Measurements from ENCODE around the gene HSPA14.
A peak's percentile ranks its signal among the peaks of the same experiment; 100 is the strongest.

Gene HSPA14

DNA sequence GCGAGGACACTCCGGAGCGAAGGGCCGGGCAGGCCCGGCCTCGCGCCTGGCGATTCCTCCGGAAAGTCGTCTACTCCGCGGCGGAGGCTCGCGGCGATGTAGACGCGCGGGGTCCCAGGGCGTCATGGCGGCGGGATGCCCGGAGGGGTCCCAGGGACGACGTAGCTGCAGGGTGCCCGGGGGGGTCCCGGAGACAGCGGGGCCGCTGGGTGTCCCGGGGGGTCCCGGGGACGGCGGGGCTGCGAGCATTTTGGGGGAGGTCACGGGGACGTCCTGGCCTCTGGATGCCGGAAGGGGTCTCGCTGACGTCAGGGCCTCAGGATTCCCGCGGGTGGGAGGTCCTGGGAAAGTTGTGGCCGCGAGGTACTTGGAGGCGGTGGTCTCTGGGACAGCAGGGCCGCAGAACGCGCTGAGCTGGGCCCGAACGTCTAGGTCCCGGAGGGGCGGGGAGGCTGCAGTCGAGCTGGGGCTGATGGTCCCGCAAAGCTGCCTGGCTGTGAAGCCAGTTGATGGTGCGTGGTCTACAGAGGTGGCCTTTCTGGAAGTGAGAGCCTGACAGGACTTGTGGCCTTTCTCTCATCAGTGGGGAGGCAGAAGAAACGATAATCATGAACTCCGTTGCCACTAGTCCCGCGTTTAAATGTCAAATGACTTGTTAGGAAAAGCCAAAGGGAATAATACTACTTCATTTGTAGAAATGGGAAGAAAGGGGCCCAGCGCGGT lies 637 bp downstream of the HSPA14 start:
- H3K4me3 ChIP-seq (ENCODE audit: low read depth, low read length) = peak overlapping the region; percentile 99
- no peak for TF ChIP-seq CTCF (conservative IDR thresholded peaks at IDR 0.05; ENCODE audit: low read depth, low read length)
- DNase-seq (ENCODE audit: low read depth) = peak; percentile 29

- DNase-seq (ENCODE audit: low read depth) = peak; percentile 26
- no peak for TF ChIP-seq CTCF (conservative IDR thresholded peaks at IDR 0.05; ENCODE audit: low read depth, low read length)
- peak overlapping the region; percentile 99 for H3K4me3 ChIP-seq (ENCODE audit: low read depth, low read length)
These were observed 1.2 kb downstream of the HSPA14 start for GRCh38 chr10:14839305-14839695.

DNA sequence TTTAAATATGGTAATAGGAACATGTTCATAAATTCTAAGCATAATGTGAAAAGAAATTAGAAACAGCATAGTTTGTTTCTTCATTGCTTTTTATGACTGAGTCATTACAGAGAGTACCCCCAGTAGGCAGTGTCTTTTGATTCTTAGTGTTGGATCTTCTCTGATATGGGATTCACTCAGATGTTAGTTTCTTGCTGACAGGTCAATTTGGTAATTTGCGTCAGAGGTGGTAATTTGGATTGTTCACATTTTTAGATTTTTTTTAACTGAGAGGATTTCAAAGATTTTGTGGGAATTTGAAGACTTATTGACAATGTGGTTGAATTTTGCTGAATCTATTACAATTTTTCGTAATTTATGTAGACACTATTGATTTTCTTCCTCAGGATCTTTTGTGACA lies 2.1 kb downstream of the HSPA14 start:
- TF ChIP-seq CTCF (conservative IDR thresholded peaks at IDR 0.05; ENCODE audit: low read depth, low read length) = no peak
- no peak for DNase-seq (ENCODE audit: low read depth)

DNA sequence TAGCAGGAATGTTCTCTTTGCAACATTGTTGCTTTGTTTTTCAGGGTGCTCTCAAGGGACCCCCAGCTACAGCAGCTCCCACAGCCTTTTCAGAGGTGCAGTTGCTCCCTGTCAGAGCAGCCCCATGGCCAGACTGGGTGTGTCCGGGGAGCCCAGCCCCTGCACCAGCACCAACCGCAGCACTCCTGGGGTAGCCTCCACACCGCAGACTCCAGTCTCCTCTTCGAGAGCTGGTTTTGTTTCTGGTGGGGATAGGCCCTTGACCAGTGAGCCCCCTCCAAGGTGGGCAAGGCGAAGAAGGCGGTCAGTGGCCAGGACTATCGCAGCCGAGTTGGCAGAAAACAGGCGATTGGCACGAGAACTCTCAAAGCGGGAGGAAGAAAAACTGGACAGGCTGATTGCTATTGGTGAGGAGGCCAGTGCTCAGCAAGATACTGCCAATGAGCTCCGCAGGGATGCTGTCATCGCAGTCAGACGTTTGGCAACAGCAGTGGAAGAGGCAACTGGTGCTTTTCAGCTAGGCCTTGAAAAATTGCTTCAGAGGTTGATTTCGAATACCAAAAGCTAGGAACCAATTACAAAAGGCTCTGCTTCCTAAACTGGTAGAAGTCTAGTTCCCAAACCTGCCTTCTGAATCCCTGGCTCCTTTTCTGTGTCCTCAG lies 5.4 kb downstream of the HSPA14 start:
- H3K4me3 ChIP-seq (ENCODE audit: low read depth, low read length) = no peak overlapping the region
- peak; percentile 19 for DNase-seq (ENCODE audit: low read depth)
- no peak for TF ChIP-seq CTCF (conservative IDR thresholded peaks at IDR 0.05; ENCODE audit: low read depth, low read length)

More for the DNA sequence above, 2.1 kb downstream of the HSPA14 start:
- no peak overlapping the region for H3K4me3 ChIP-seq (ENCODE audit: low read depth, low read length)

DNA sequence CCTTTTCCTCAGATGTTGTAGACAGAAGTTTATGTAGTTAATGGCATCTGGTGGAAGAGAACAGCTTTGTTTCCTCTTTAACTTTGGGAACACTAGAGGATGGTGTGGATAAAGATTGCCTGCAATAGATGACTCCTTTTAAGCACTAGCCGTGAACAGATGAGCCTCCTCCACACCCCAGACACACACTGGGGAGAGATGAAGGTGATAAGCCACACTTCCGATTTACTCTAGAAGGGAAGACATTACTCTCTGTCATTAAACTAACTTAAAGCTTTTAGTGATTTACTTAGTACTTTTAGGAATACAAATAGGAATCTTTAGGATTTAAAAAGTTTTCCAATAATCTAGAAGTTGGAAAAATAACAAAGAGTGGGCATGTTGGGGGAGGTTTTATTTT lies 6.8 kb downstream of the HSPA14 start:
- no peak overlapping the region for H3K4me3 ChIP-seq (ENCODE audit: low read depth, low read length)
- DNase-seq (ENCODE audit: low read depth) = no peak
- no peak for TF ChIP-seq CTCF (conservative IDR thresholded peaks at IDR 0.05; ENCODE audit: low read depth, low read length)

GRCh38 chr10:14852236-14852635 lies 14.1 kb downstream of the HSPA14 start:
- peak; percentile 5 for DNase-seq (ENCODE audit: low read depth)
- no peak overlapping the region for H3K4me3 ChIP-seq (ENCODE audit: low read depth, low read length)
- TF ChIP-seq CTCF (conservative IDR thresholded peaks at IDR 0.05; ENCODE audit: low read depth, low read length) = no peak

GRCh38 chr10:14855453-14855852 lies 17.3 kb downstream of the HSPA14 start:
- no peak for DNase-seq (ENCODE audit: low read depth)
- no peak overlapping the region for H3K4me3 ChIP-seq (ENCODE audit: low read depth, low read length)
- TF ChIP-seq CTCF (conservative IDR thresholded peaks at IDR 0.05; ENCODE audit: low read depth, low read length) = no peak

Measured in choroid plexus epithelial cell (primary cell).